IMR-90 (cell line): ENCODE measurements around the gene HIF1A. TPM values are rescaled to one million over a fixed set of nuclear protein-coding genes. Genes with fewer than 3 reads are reported as not detected.

ENCODE experiments used
- ATAC-seq: fragments of 200-7000 bp; cut with Tn5 transposase; 2 replicates; pipeline ENCODE4 v1.9.1; 2020; ENCODE audit warnings: low read depth, mild to moderate bottlenecking, moderate library complexity
- BruUV-seq: library from RNA; stranded (reverse); fragments of 400-500 nt; replicated peaks from 2 replicates; lab custom pipeline; 2021; lab: Mats Ljungman, UMichigan
- CTCF ChIA-PET: fragments of 300-600 bp; formaldehyde crosslinking; extraction: SDS; loops from one replicate; lab custom pipeline; 2021; ENCODE audit warnings: antibody characterized with exemption; lab: Yijun Ruan, JAX
- POLR2A ChIA-PET: fragments of 300-600 bp; sonication (Branson Sonifier 250); formaldehyde crosslinking; loops from one replicate; lab custom pipeline; 2022; ENCODE audit warnings: antibody characterized with exemption; ENCODE audit not compliant: unreplicated experiment; lab: Charles Lee
- DNase-seq: peaks from one replicate; pipeline ENCODE4 v3.0.0; 2013
- H2AFZ ChIP-seq: replicated peaks from 2 replicates; pipeline ENCODE3; 2013; ENCODE audit warnings: low read length, mild to moderate bottlenecking; ENCODE audit not compliant: poor library complexity
- H2AK5ac ChIP-seq: 2 replicates; pipeline ENCODE4 v1.6.1; 2013; ENCODE audit warnings: low read depth, low read length, inconsistent platforms
- H2AK9ac ChIP-seq: replicated peaks from 2 replicates; pipeline ENCODE3; 2013; ENCODE audit warnings: mild to moderate bottlenecking, low read depth, low read length, moderate library complexity; ENCODE audit not compliant: poor library complexity
- H2BK120ac ChIP-seq: 2 replicates; pipeline ENCODE4 v1.6.1; 2013; ENCODE audit warnings: low read depth, low read length, inconsistent platforms
- H2BK15ac ChIP-seq: 3 replicates; pipeline ENCODE4 v1.6.1; 2013; ENCODE audit warnings: low read depth, low read length, inconsistent platforms
- H2BK20ac ChIP-seq: 2 replicates; pipeline ENCODE4 v1.6.1; 2013; ENCODE audit warnings: low read depth, mild to moderate bottlenecking, inconsistent platforms, low read length, moderate library complexity
- H2BK5ac ChIP-seq: 2 replicates; pipeline ENCODE4 v1.6.1; 2013; ENCODE audit warnings: mild to moderate bottlenecking, low read depth, low read length, inconsistent platforms; ENCODE audit not compliant: poor library complexity, severe bottlenecking
- H3K14ac ChIP-seq: replicated peaks from 2 replicates; pipeline ENCODE4 v1.6.1; 2013; ENCODE audit warnings: low read depth, low read length, inconsistent platforms
- H3K18ac ChIP-seq: 2 replicates; pipeline ENCODE4 v1.6.1; 2013; ENCODE audit warnings: low read depth, low read length, control low read depth
- H3K23ac ChIP-seq: 2 replicates; pipeline ENCODE4 v1.6.1; 2013; ENCODE audit warnings: low read depth, low read length, inconsistent platforms
- H3K27ac ChIP-seq: 2 replicates; pipeline ENCODE4 v1.5.1; 2013; ENCODE audit warnings: mild to moderate bottlenecking, control low read depth, low read length; ENCODE audit not compliant: insufficient read depth
- H3K27me3 ChIP-seq: 2 replicates; pipeline ENCODE4 v1.6.1; 2013; ENCODE audit warnings: low read length; ENCODE audit not compliant: control insufficient read depth, insufficient read depth
- H3K36me3 ChIP-seq: 2 replicates; pipeline ENCODE4 v1.6.1; 2013; ENCODE audit warnings: low read length, mixed read lengths; ENCODE audit not compliant: control insufficient read depth, insufficient read depth
- H3K4ac ChIP-seq: 2 replicates; pipeline ENCODE4 v1.6.1; 2013; ENCODE audit warnings: low read depth, low read length, inconsistent platforms
- H3K4me1 ChIP-seq: 2 replicates; pipeline ENCODE4 v1.6.1; 2013; ENCODE audit warnings: low read length, mixed read lengths; ENCODE audit not compliant: control insufficient read depth, insufficient read depth
- H3K4me2 ChIP-seq: 2 replicates; pipeline ENCODE4 v1.6.1; 2013; ENCODE audit warnings: low read depth, mild to moderate bottlenecking, control low read depth, low read length, moderate library complexity
- H3K4me3 ChIP-seq: 2 replicates; pipeline ENCODE4 v1.5.1; 2013; ENCODE audit warnings: low read depth, mild to moderate bottlenecking, control low read depth, low read length, moderate library complexity; ENCODE audit not compliant: insufficient read depth
- H3K56ac ChIP-seq: 2 replicates; pipeline ENCODE4 v1.6.1; 2013; ENCODE audit warnings: low read length, inconsistent platforms; ENCODE audit not compliant: insufficient read depth; ENCODE audit errors: extremely low read depth
- H3K79me1 ChIP-seq, 2 experiments: 2 replicates each; pipeline ENCODE4 v1.6.1; 2013; ENCODE audit warnings: low read length in 2 of 2, inconsistent platforms in 1 of 2, low read depth in 1 of 2
- H3K9ac ChIP-seq: 2 replicates; pipeline ENCODE4 v1.6.1; 2013; ENCODE audit warnings: low read depth, low read length, control low read depth
- H3K9me1 ChIP-seq: 2 replicates; pipeline ENCODE4 v1.6.1; 2013; ENCODE audit warnings: low read length, inconsistent platforms; ENCODE audit not compliant: insufficient read depth
- H3K9me3 ChIP-seq: 2 replicates; pipeline ENCODE4 v1.6.1; 2013; ENCODE audit warnings: low read length; ENCODE audit not compliant: control insufficient read depth, insufficient read depth
- H4K20me1 ChIP-seq: 2 replicates; pipeline ENCODE4 v1.6.1; 2013; ENCODE audit warnings: low read length, inconsistent platforms; ENCODE audit not compliant: insufficient read depth
- H4K5ac ChIP-seq: 2 replicates; pipeline ENCODE4 v1.6.1; 2013; ENCODE audit warnings: mild to moderate bottlenecking, low read depth, low read length, control low read depth
- H4K8ac ChIP-seq, 2 experiments: 2 replicates each; pipeline ENCODE4 v1.6.1; 2013; ENCODE audit warnings: low read depth in 2 of 2, low read length in 2 of 2, control low read depth in 1 of 2, inconsistent platforms in 1 of 2
- H4K91ac ChIP-seq: 2 replicates; pipeline ENCODE4 v1.6.1; 2013; ENCODE audit warnings: low read depth, low read length, inconsistent platforms; ENCODE audit not compliant: insufficient read depth
- CEBPB ChIP-seq: IDR thresholded peaks from 2 replicates; pipeline ENCODE4 v1.6.1; 2012; ENCODE audit warnings: low read depth, low read length, improper control_type of control experiment
- RAD21 ChIP-seq: IDR thresholded peaks from 2 replicates; pipeline ENCODE4 v1.6.1; 2012; ENCODE audit warnings: low read length, improper control_type of control experiment
- SMC3 ChIP-seq: fragments of 150-350 bp; IDR thresholded peaks from 2 replicates; pipeline ENCODE4 v1.6.1; 2016; ENCODE audit warnings: low read depth, mild to moderate bottlenecking, antibody characterized with exemption, low read length, moderate library complexity
- WGBS, 2 experiments: methylation state at CpG; one replicate each; pipeline versions ENCODE4 v1.1.5 to v1.1.7; 2013; ENCODE audit warnings: missing lambda C conversion rate in 2 of 2; ENCODE audit not compliant: insufficient read length in 1 of 2; ENCODE audit errors: extremely low coverage in 2 of 2; 5-methylcytosine and 5-hydroxymethylcytosine counted together
- dilution Hi-C: fragments of 300-500 bp; cut with HindIII; formaldehyde crosslinking; loops from one replicate; pipeline ENCODE4 v1.14.3; 2018; ENCODE audit warnings: low sequenced_read_pairs; ENCODE audit not compliant: unreplicated experiment
- in situ Hi-C: fragments of 300-500 bp; cut with MboI; formaldehyde crosslinking; loops from 3 replicates; pipeline ENCODE4 v1.14.3; 2019; ENCODE audit warnings: low sequenced_read_pairs, inconsistent platforms, mixed read lengths
- intact Hi-C: fragments of 100-400 bp; cut with micrococcal nuclease; formaldehyde crosslinking; loops from 2 replicates; pipeline ENCODE4 v1.10.0; 2022
- polyA plus RNA-seq, 3 experiments: library from polyadenylated mRNA; depleted of rRNA; stranded (reverse); fragments of >200 nt; gene quantifications; 2 replicates each; pipeline ENCODE4 v1.2.3, GENCODE V29; 2012; ENCODE audit warnings: low replicate concordance in 1 of 3
- total RNA-seq: library from RNA; depleted of rRNA; stranded (reverse); fragments of >200 nt; gene quantifications from 2 replicates; pipeline ENCODE4 v1.2.3, GENCODE V29; 2012
- TF ChIP-seq, protein P1 (sequence below): conservative IDR thresholded peaks from 2 replicates; pipeline ENCODE4 v1.5.1; 2012; ENCODE audit warnings: mild to moderate bottlenecking, low read depth, low read length, improper control_type of control experiment

Gene HIF1A
- total and polyA plus RNA-seq, 2 of the 4 experiments (the other 2 are of a cell fraction) = 128 to 301 TPM

DNA sequence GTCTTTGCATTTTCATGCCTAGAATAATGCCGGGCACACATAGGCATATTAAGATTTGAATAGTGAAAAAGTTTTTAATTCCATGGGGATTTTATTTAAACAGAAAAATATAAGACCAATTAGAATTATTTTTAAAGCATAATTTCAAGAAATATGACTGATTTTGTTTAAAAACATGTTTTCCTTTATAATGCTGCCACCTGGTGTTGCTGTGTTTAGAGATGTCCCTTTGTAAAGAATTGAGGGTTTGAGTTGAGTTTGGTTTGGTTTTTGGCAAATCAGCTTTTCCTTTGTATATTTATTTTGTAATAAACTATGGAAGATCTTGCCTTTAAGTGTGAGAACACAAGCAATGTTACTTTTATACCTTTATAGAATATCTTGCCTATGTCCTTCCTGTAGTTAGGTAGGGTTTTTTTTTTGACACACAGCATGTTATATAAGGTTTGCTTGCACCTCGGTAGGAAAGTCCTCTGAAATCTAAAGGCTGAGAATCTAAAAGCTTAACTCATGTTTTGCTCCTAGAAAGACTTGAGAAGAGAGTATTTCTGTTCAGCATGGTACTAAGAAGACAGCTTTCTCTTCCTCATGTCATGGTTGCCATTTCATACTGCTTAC is 35.6 kb downstream of the HIF1A start:
- CTCF ChIA-PET = interaction anchor here (0.6 to 1.9 kb wide), 3 partner anchors 15 to 298 kb away, joined by 3 to 4 read pairs (median 4); no protein-coding TSS in a partner anchor
- in situ Hi-C loops = loop anchor here (5.0 kb wide), 1 partner anchor 269 kb away; no protein-coding TSS in a partner anchor
- H3K4me1 ChIP-seq = no peaks in the 10 kb centered on the region

More for the DNA sequence above, 35.6 kb downstream of the HIF1A start:
- H2AK5ac ChIP-seq = no peak overlapping the region
- TF ChIP-seq RAD21 (peak; percentile 50), CEBPB (no peak), SMC3 (peak; percentile 39)
- TF ChIP-seq, protein P1, sequence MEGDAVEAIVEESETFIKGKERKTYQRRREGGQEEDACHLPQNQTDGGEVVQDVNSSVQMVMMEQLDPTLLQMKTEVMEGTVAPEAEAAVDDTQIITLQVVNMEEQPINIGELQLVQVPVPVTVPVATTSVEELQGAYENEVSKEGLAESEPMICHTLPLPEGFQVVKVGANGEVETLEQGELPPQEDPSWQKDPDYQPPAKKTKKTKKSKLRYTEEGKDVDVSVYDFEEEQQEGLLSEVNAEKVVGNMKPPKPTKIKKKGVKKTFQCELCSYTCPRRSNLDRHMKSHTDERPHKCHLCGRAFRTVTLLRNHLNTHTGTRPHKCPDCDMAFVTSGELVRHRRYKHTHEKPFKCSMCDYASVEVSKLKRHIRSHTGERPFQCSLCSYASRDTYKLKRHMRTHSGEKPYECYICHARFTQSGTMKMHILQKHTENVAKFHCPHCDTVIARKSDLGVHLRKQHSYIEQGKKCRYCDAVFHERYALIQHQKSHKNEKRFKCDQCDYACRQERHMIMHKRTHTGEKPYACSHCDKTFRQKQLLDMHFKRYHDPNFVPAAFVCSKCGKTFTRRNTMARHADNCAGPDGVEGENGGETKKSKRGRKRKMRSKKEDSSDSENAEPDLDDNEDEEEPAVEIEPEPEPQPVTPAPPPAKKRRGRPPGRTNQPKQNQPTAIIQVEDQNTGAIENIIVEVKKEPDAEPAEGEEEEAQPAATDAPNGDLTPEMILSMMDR = peak; percentile 30
- no peak overlapping the region for H4K5ac ChIP-seq
- H2BK120ac ChIP-seq = no peak overlapping the region
- H3K14ac ChIP-seq = no peak overlapping the region
- peaks cover 68% of the 10 kb centered on the region for H3K36me3 ChIP-seq
- H3K4me3 ChIP-seq = no peak overlapping the region
- DNase-seq (no peak), ATAC-seq (no peak)
- WGBS, 2 experiments = no CpG with 5 or more reads among the region's 2 CpGs
- intact Hi-C loops (no loop called here), dilution Hi-C loops (no loop called here)
- H3K27me3 ChIP-seq = no peaks in the 10 kb centered on the region
- H3K4me2 ChIP-seq = no peak overlapping the region
- H3K56ac ChIP-seq = no peak overlapping the region
- no peak overlapping the region for H3K9ac ChIP-seq
- H2BK15ac ChIP-seq = no peak overlapping the region
- no peak overlapping the region for H2AK9ac ChIP-seq
- H3K27ac ChIP-seq = no peak overlapping the region
- no TSS peak for BruUV-seq
- H3K9me3 ChIP-seq = no peaks in the 10 kb centered on the region
- peaks cover 15 to 51% of the 10 kb centered on the region in 2 experiments for H3K79me1 ChIP-seq
- no peaks in the 10 kb centered on the region; the same call in 1 of the 2 replicates for H3K9me1 ChIP-seq
- no peak overlapping the region for H3K23ac ChIP-seq
- H3K4ac ChIP-seq = no peak overlapping the region
- H3K18ac ChIP-seq = no peak overlapping the region
- H2BK5ac ChIP-seq = peak overlapping the region; percentile 60
- H4K8ac ChIP-seq = peak overlapping the region in 1 of 2 experiments; percentile 23; a peak in 1 of 4 replicates
- H4K20me1 ChIP-seq = peaks cover 23% of the 10 kb centered on the region; the same call in 1 of the 2 replicates
- no peak overlapping the region for H2BK20ac ChIP-seq
- H2AFZ ChIP-seq = no peak overlapping the region
- no peak overlapping the region for H4K91ac ChIP-seq
- POLR2A ChIA-PET = no interaction called here
